HG03565 (cell line): ENCODE results near the gene ZC3H7B.

Source experiments
- ATAC-seq: cut with Tn5 transposase; IDR thresholded peaks from one replicate; pipeline ENCODE4 v1.9.1; 2021; ENCODE audit warnings: mild to moderate bottlenecking, moderate library complexity; ENCODE audit not compliant: unreplicated experiment

The ZC3H7B gene

DNA sequence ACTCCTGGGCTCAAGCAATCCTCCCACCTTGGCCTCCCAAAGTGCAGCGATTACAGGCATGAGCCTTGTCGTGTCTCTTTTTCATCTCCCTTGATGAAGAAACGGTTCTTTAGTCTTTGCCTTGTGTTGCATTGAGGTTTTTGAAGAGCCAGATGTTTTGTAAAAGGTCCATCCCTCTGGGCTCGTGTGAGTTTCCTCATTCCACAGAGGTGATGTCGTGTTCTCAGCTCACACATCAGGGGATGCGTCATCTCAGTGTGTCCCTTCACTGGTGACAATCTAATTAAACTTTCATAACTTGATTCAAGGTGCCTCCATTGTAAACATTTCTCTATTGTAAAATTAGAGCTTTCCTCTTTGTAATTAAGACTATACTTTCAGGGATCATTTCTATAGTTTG, 50.7 kb downstream of the ZC3H7B start:
- ATAC-seq = no peak

DNA sequence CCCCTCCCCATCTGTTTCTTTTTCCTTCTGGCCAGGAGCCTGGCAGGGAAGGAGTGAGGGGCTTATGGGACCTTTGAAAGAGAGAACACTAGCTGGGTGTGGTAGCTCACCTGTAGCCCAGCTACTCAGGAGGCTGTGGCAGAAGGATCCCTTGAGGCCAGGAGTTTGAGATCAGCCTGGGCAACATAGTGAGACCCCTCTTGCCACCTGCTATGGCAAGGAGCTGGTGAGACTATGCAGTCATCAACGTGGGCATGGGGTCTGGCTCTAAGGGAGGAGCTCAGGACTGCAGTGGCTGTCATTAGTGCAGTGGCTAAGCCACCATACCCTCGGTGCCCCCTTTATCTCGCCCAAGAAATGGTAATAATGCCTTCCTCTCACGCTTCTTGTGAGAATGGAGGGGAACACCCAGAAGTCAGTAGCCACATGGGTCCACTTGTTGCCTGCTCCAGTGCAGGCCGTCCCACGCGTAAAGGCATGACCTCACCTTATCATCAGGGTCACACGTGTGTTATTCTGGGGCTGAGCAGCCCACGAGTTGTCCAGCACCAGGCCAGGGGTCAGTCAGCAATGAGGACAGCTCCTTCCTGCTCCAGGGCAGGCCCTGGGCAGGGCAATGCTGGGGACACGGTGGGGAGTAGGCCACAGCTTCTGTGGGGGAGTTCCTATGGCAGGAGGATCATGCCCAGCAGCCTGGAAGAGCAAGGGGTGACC, 52.7 kb downstream of the ZC3H7B start:
- ATAC-seq = no peak

- ATAC-seq = no peak
Observed at GRCh38 chr22:41354979-41355378, 53.7 kb downstream of the ZC3H7B start.

- ATAC-seq = no peak
Observed at GRCh38 chr22:41355895-41356294, 54.6 kb downstream of the ZC3H7B start.

GRCh38 chr22:41356430-41357028, 55.2 kb downstream of the ZC3H7B start:
- ATAC-seq = no peak

GRCh38 chr22:41357191-41357590, 55.9 kb downstream of the ZC3H7B start:
- no peak for ATAC-seq

GRCh38 chr22:41358927-41359326, 57.6 kb downstream of the ZC3H7B start:
- ATAC-seq = no peak

- no peak for ATAC-seq
Observed at GRCh38 chr22:41359376-41359775, 58.1 kb downstream of the ZC3H7B start.

- ATAC-seq = no peak
Observed at GRCh38 chr22:41360126-41360525, 58.8 kb downstream of the ZC3H7B start.

- no peak for ATAC-seq
Observed at GRCh38 chr22:41361716-41362310, 60.5 kb downstream of the ZC3H7B start.

- ATAC-seq = no peak
Observed at GRCh38 chr22:41362615-41363014, 61.3 kb downstream of the ZC3H7B start.

- no peak for ATAC-seq
Observed at GRCh38 chr22:41364233-41364632, 62.9 kb downstream of the ZC3H7B start.

DNA sequence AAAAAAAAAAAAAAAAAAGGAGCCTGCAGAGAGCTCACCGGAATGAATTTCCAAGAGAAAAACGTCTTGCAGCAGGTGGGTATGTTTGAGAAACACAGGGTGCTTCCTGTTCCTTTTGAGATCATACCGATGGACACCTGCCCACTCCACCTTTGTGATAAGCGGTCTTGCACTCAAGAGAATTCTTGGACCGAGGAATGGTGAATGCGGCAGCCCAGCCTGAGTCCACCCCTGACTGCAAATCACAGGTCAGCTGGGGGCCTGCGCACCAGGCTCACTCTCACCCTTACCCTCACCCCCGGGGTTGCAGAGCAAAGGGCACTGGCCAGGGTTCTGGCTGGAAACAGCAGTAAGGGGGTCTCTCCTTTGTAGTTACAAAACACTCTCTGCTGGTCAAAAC, 63.6 kb downstream of the ZC3H7B start:
- no peak for ATAC-seq

GRCh38 chr22:41365425-41365824, 64.1 kb downstream of the ZC3H7B start:
- ATAC-seq = no peak

DNA sequence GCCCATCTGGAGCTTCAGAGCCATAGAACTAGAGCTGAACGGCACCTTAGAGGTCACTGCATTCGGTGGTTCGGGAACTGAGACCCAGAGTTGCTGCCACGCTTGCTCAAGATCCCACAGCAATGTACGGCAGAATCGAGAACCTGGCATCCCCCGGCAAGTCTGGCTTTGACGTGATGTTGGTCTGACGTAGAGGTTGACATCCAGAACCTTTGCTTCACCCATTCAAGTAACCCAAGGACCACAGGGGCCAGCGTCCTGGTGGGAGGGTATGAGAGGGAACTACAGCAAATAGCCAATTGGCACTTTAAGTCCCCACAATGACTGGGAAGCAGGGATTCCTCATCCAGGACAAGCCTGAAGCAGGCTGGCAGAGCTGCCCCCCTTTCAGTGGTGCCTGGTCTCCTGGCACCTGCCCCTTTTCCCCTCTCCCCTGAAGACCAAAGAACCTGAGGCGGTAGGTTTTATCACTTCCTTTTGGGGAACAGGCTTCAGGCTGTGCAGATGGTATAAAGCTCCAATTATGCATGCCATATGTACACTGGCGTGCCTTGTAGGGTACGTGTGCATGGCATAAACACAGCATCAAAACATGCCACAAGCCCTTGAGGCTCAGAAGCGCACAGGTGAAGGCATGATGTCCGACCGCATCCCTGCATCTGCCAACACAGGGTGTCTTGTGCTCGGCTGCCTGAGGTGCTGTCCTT, 65.2 kb downstream of the ZC3H7B start:
- no peak for ATAC-seq

GRCh38 chr22:41367039-41367679, 65.8 kb downstream of the ZC3H7B start:
- ATAC-seq = no peak

GRCh38 chr22:41367680-41368542, 66.6 kb downstream of the ZC3H7B start:
- no peak for ATAC-seq

- no peak for ATAC-seq
Observed at GRCh38 chr22:41368543-41369423, 67.5 kb downstream of the ZC3H7B start.

- ATAC-seq = no peak
Observed at GRCh38 chr22:41369424-41369745, 68.1 kb downstream of the ZC3H7B start.

- no peak for ATAC-seq
Observed at GRCh38 chr22:41369837-41370236, 68.5 kb downstream of the ZC3H7B start.
